K562 (cell line): ENCODE results near the gene ZNF155. TPM values are rescaled to one million over a fixed set of nuclear protein-coding genes. Genes with fewer than 3 reads are reported as not detected.

Experiments used
- BRD9 ChIP-seq: fragments of 450-650 bp; IDR thresholded peaks from 2 replicates; pipeline ENCODE4 v1.6.1; 2018; ENCODE audit warnings: low read depth; ENCODE audit not compliant: partially characterized antibody
- CEBPB ChIP-seq: fragments of 450-650 bp; IDR thresholded peaks from 2 replicates; pipeline ENCODE4 v1.6.1; 2016; ENCODE audit warnings: missing genetic modification characterization, missing compliant biosample characterization
- CTBP1 ChIP-seq: fragments of 450-650 bp; IDR thresholded peaks from 2 replicates; pipeline ENCODE4 v1.6.1; 2016; ENCODE audit warnings: borderline replicate concordance
- FOXJ3 ChIP-seq: sonication (generic); formaldehyde crosslinking; IDR thresholded peaks from 2 replicates; pipeline ENCODE4 v1.4.0; 2020; ENCODE audit warnings: mild to moderate bottlenecking, missing genetic modification reagents
- FOXM1 ChIP-seq, 2 experiments: fragments of 450-650 bp in 1 of 2; sonication (generic) in 1 of 2; formaldehyde crosslinking in 1 of 2; IDR thresholded peaks; 2 replicates each; pipeline versions ENCODE4 v1.6.1 to v1.9.0; 2017 to 2022; ENCODE audit warnings: low read depth in 2 of 2, mild to moderate bottlenecking in 2 of 2, missing genetic modification reagents in 1 of 2, moderate library complexity in 1 of 2
- HMG20A ChIP-seq: fragments of 450-650 bp; formaldehyde crosslinking; conservative IDR thresholded peaks from 2 replicates; pipeline ENCODE4 v1.4.0; 2020; ENCODE audit warnings: mild to moderate bottlenecking, mixed read lengths
- MECOM ChIP-seq: fragments of 250-450 bp; sonication (Bioruptor Pico); IDR thresholded peaks from 2 replicates; pipeline ENCODE4 v1.8.0; 2022; ENCODE audit warnings: inconsistent platforms
- NFIX ChIP-seq: fragments of 250-450 bp; sonication (Bioruptor Pico); IDR thresholded peaks from 2 replicates; pipeline ENCODE4 v1.4.0; 2020; ENCODE audit warnings: low read depth, mild to moderate bottlenecking, moderate library complexity
- NONO ChIP-seq, 2 experiments: fragments of 200-400 bp in 1 of 2; fragments of 450-650 bp in 1 of 2; formaldehyde crosslinking in 1 of 2; IDR thresholded peaks; 2 replicates each; pipeline ENCODE4 v1.6.1; 2017; ENCODE audit warnings: low read depth in 2 of 2, mild to moderate bottlenecking in 2 of 2, moderate library complexity in 2 of 2, low read length in 1 of 2
- PRMT5 ChIP-seq: sonication (generic); formaldehyde crosslinking; IDR thresholded peaks from 2 replicates; pipeline ENCODE4 v1.5.0; 2020; ENCODE audit warnings: missing genetic modification reagents
- PYGO2 ChIP-seq: fragments of 450-650 bp; IDR thresholded peaks from 2 replicates; pipeline ENCODE4 v1.6.1; 2016; ENCODE audit warnings: mild to moderate bottlenecking, missing genetic modification characterization, moderate library complexity, missing compliant biosample characterization
- SNAPC5 ChIP-seq: fragments of 250-450 bp; sonication (Bioruptor Pico); IDR thresholded peaks from 2 replicates; pipeline ENCODE4 v1.8.0; 2021; ENCODE audit warnings: moderate library complexity, mild to moderate bottlenecking, inconsistent platforms
- STAT5A ChIP-seq: IDR thresholded peaks from 2 replicates; pipeline ENCODE4 v1.6.1; 2012; ENCODE audit warnings: low read length, inconsistent platforms, borderline replicate concordance
- TGIF2 ChIP-seq: sonication (generic); formaldehyde crosslinking; IDR thresholded peaks from 2 replicates; pipeline ENCODE4 v1.8.1; 2022; ENCODE audit warnings: mild to moderate bottlenecking, missing genetic modification reagents, moderate library complexity
- ZNF133 ChIP-seq: fragments of 250-450 bp; sonication (Bioruptor Pico); IDR thresholded peaks from 2 replicates; pipeline ENCODE4 v1.4.0; 2020; ENCODE audit warnings: mild to moderate bottlenecking
- ZNF197 ChIP-seq: fragments of 200-800 bp; sonication (Bioruptor generic); IDR thresholded peaks from 2 replicates; pipeline ENCODE4 v1.6.1; 2016; ENCODE audit warnings: low read depth, missing genetic modification characterization, missing compliant biosample characterization
- ZNF347 ChIP-seq: fragments of 450-650 bp; formaldehyde crosslinking; IDR thresholded peaks from 2 replicates; pipeline ENCODE4 v1.4.0; 2020; ENCODE audit warnings: low read depth, mild to moderate bottlenecking, moderate library complexity
- ZNF699 ChIP-seq: fragments of 250-450 bp; sonication (Bioruptor Pico); IDR thresholded peaks from 2 replicates; pipeline ENCODE4 v1.8.0; 2021; ENCODE audit warnings: mild to moderate bottlenecking, moderate library complexity; ENCODE audit not compliant: insufficient replicate concordance
- ZNF77 ChIP-seq: fragments of 250-450 bp; sonication (Bioruptor Pico); IDR thresholded peaks from 2 replicates; pipeline ENCODE4 v1.5.0; 2020
- ZZZ3 ChIP-seq: fragments of 450-650 bp; IDR thresholded peaks from 2 replicates; pipeline ENCODE4 v1.6.1; 2016; ENCODE audit warnings: antibody characterized with exemption, mild to moderate bottlenecking, moderate library complexity
- polyA plus RNA-seq, 8 experiments: library from polyadenylated mRNA; depleted of rRNA in 4 of 8; stranded (reverse) in 5 of 8; unstranded in 3 of 8; fragments of >200 nt; fragmentation: Nextera tagmentation in 2 of 8; fragmentation: Illumina TruSeq in 1 of 8; extraction: Ambion mirVana in 2 of 8; extraction: Trizol in 1 of 8; gene quantifications; 2 replicates each; pipeline versions ENCODE4 v1.2.1 to v1.2.3, GENCODE V29; 2011 to 2014; ENCODE audit warnings: inconsistent platforms in 1 of 8, missing spikeins in 1 of 8
- total RNA-seq, 7 experiments: library from RNA; depleted of rRNA in 6 of 7; stranded (reverse); fragments of >200 nt in 6 of 7; fragmentation: Illumina TruSeq in 2 of 7; extraction: Trizol in 2 of 7; gene quantifications; 2 replicates each; pipeline versions ENCODE4 v1.2.1 to v1.2.3, GENCODE V29; 2011 to 2021; ENCODE audit warnings: low replicate concordance in 1 of 7
- TF ChIP-seq, protein P1 (sequence below): fragments of 150-350 bp; IDR thresholded peaks from 2 replicates; pipeline ENCODE4 v1.6.1; 2014; ENCODE audit warnings: low read depth, mild to moderate bottlenecking, low read length, borderline replicate concordance
- TF ChIP-seq, protein P2 (sequence below): fragments of 450-650 bp; formaldehyde crosslinking; IDR thresholded peaks from 2 replicates; pipeline ENCODE4 v1.4.0; 2020; ENCODE audit warnings: mild to moderate bottlenecking

The ZNF155 gene
- total and polyA plus RNA-seq, 9 of the 15 experiments (the other 6 are each of a cell fraction or from before 2014, with no cell fraction given): 0.09 to 0.76 (median 0.37) TPM

- TF ChIP-seq FOXM1 (IDR thresholded peaks at IDR 0.05; ENCODE audit: low read depth) (peak; percentile 94), FOXM1 (CRISPR knock-in tag; IDR thresholded peaks at IDR 0.05; ENCODE audit: low read depth) (no peak), BRD9 (no peak), ZNF699 (CRISPR knock-in tag) (no peak), ZZZ3 (no peak), CEBPB (peak; percentile 98), NONO (IDR thresholded peaks at IDR 0.05; ENCODE audit: low read depth in 2 of 2, low read length in 1 of 2) (no peak), STAT5A (no peak; the same call in 1 of the 2 replicates), PYGO2 (tag) (no peak), ZNF197 (CRISPR knock-in tag) (0 out of 2 replicates have a peak, but pooled peaks have one; percentile 82), PRMT5 (CRISPR knock-in tag) (no peak), ZNF77 (CRISPR knock-in tag) (no peak), SNAPC5 (CRISPR knock-in tag) (no peak), FOXJ3 (CRISPR knock-in tag) (no peak), NFIX (no peak), MECOM (CRISPR knock-in tag) (no peak), CTBP1 (peak; percentile 47; the same call in 1 of the 2 replicates), ZNF133 (CRISPR knock-in tag) (no peak), ZNF347 (CRISPR knock-in tag) (no peak), TGIF2 (CRISPR knock-in tag) (no peak), HMG20A (CRISPR knock-in tag) (no peak)
- TF ChIP-seq, protein P1, sequence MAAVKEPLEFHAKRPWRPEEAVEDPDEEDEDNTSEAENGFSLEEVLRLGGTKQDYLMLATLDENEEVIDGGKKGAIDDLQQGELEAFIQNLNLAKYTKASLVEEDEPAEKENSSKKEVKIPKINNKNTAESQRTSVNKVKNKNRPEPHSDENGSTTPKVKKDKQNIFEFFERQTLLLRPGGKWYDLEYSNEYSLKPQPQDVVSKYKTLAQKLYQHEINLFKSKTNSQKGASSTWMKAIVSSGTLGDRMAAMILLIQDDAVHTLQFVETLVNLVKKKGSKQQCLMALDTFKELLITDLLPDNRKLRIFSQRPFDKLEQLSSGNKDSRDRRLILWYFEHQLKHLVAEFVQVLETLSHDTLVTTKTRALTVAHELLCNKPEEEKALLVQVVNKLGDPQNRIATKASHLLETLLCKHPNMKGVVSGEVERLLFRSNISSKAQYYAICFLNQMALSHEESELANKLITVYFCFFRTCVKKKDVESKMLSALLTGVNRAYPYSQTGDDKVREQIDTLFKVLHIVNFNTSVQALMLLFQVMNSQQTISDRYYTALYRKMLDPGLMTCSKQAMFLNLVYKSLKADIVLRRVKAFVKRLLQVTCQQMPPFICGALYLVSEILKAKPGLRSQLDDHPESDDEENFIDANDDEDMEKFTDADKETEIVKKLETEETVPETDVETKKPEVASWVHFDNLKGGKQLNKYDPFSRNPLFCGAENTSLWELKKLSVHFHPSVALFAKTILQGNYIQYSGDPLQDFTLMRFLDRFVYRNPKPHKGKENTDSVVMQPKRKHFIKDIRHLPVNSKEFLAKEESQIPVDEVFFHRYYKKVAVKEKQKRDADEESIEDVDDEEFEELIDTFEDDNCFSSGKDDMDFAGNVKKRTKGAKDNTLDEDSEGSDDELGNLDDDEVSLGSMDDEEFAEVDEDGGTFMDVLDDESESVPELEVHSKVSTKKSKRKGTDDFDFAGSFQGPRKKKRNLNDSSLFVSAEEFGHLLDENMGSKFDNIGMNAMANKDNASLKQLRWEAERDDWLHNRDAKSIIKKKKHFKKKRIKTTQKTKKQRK: no peak
- TF ChIP-seq, protein P2, sequence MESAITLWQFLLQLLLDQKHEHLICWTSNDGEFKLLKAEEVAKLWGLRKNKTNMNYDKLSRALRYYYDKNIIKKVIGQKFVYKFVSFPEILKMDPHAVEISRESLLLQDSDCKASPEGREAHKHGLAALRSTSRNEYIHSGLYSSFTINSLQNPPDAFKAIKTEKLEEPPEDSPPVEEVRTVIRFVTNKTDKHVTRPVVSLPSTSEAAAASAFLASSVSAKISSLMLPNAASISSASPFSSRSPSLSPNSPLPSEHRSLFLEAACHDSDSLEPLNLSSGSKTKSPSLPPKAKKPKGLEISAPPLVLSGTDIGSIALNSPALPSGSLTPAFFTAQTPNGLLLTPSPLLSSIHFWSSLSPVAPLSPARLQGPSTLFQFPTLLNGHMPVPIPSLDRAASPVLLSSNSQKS (CRISPR knock-in tag): no peak
Measured at GRCh38 chr19:43950834-43951645, 32.9 kb upstream of the ZNF155 start, which contains the start of gene ZNF221 (continued).
